GM21360 (cell line): ENCODE measurements around the gene OXCT2.
"Not testable (repeated sequence)": the region's sequence is repeated elsewhere in the genome, so short reads cannot be mapped to it uniquely, and the experiment has no call there.

Source experiments
- ATAC-seq: cut with Tn5 transposase; IDR thresholded peaks from one replicate; pipeline ENCODE4 v1.9.1; 2021; ENCODE audit warnings: mild to moderate bottlenecking, moderate library complexity; ENCODE audit not compliant: unreplicated experiment

The OXCT2 gene

DNA sequence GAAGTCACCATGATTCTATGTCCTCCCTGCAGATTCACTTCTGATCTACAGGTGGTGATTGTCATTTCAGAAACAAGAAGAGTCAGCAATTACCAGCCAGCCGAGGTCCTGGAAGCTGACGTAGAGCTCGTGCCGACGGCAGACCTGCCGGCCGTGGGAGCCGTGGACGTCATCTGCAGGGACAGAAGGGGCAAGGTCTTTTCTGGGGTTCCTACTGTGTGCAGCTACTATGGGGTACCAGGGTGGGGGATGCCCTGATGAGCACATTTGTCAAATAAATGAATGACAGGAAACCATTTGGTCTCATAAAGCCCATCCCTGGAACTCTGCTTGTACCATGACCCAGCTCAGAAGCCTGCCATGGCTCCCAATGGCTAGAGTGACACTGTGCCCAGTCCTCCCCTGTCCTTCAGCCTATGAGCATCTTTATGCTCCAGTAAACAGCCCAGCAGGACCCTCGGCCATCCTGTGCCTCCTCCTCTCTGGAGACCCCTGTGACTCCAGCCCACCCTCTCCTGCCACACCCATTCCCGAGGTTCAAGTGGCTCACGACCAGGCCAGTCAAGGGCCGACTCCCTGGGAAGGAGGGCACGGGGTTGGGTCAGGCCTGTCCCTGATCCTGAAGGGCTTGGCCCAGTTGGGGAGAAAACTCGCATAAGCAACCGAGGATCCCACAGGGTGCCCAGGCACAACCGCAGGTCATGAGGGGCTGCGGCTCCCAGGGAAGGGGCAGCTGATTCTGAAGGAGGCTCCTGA lies 7.4 kb downstream of the OXCT2 start:
- ATAC-seq = not testable (repeated sequence)

DNA sequence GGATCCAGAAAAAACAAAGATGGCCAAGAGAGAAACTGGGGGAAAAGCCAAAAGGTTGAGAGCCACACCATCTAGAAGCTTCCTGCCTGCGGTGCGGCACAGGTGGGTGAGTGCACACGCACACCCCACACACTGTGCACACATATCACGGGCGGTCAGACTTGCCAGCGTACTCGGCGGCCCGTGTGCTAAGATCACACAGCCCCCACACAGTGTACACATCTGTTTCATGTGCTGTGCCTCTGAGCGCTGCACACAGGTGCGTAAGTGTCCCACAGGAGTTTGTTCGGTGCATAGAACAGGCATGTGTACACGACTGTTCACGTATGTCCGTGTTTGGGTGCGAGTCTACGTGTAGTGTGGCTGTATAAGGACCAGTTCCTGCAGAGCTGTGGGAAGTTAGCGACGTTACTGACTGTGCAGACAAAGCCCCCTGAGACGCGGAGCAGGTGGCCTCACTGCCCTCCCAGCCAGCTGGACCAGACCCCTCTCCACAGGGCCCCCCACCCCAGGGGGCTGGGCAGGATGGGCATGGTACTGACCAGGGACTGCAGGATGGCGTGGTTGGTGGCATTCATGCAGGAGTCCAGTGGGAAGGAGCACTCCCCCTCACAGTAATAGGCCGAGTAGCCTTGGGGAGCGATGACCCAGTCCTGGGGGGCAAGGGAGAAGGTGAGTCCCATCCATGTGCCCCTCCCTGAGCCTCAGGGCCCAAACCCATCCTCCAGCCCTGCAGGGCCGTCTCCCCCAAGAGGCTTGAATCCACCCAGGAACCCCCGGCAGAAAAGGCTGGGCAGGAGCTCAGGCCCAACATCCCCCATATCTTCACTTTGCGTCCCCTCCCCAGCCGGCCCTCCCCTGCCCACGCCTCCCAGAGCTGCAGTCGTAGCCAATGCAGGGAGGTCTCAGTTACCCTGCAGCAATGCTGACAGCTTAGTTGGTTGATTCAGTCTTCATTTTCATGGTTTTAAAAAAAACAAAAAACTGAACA lies 8.3 kb downstream of the OXCT2 start:
- ATAC-seq = no peak

DNA sequence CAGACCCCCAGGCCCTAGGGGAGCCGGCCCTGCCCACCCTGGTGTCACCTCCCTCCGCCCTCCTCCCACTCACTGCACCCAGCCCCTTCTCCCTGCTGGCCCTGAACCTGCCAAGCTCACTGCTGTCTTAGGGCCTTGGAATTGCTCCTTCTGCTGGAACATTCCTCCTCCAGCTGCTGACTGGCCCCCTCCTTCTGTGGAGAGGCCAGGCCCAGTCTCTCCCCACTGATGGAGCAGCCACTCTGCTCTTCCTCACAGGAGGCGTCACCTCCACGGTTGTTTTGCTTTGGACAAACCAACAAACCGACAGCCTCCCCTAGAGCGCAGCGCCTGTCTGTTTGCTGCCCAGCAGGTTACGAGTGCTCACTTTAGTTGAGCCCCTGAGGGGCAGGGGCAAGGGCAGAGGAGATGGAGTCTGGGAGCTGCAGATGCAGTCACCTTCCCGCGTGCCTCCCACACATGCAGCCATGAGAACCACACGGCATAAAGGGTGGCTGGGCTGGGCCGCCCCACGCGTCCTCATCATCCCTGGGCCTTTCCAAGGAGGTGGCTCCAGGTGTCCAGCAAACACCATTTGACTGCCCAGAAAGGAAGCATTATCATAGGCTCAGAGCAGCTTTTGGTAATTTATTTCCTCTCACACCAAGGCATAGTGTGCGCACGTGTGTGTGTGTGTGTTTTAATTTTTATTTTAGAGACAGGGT lies 9.4 kb downstream of the OXCT2 start:
- ATAC-seq = no peak

DNA sequence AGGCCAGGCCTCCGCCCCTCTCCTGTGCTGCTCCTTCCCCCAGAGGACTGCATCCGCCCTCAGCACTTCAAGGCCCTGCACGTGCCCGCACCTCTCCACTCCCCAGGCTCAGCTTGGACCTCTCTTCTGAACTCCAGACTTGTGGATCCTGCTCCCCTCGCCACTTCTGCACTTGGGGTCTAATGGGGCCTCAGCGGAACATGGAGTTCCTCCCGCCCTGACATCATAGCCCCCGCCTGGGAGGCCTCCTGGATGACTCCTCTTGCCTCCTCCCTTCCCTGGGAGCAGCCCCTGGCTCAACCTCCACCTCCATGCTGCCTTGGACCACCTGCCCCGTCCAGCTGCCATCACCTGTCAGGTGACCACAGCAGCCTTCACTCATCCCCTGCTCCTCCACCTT lies 10.1 kb downstream of the OXCT2 start:
- no peak for ATAC-seq

DNA sequence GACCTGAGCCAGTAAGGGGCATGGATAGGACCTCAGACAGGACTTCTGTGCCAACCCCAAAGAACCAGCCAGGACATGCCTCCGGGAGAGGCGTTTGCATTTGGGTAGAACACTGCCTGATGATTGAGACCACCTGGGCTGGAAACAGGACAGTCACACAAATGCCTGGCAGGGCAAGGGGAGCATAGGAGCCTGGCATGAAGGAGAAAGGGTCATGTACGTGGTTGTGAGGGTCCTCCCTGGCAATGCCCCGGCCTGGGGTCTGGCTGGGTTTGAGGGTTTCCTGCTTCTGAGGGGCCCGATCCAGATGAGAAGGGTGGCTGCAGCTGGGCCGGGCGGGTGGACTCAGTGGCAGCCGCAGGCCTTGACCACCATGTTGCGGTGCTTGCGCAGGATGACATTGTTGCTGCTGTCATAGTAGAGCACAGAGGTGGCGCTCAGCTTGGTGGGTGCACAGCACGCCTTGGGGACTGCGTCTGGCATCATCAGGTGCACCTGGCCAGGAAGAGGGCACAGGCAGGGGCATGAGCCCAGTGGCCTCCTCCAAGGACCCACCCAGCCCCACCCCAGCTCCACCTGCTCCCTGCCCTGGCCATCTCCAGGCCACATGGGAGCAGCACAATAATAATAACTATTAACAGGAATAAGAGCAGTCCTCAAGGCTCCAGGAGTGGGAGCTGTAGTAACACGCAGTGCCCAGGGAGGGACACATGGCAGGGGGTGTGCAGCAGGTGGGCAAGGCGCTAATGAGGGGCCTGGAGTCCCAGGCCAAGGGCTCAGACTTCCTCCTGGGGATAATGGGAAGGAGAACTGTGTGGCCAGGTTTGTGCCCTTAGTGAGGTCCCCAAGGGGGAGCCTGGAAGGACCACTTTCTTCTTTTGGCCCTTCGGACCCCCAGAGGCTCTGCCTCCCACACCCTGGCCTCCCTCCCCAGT lies 10.8 kb downstream of the OXCT2 start:
- ATAC-seq = no peak

DNA sequence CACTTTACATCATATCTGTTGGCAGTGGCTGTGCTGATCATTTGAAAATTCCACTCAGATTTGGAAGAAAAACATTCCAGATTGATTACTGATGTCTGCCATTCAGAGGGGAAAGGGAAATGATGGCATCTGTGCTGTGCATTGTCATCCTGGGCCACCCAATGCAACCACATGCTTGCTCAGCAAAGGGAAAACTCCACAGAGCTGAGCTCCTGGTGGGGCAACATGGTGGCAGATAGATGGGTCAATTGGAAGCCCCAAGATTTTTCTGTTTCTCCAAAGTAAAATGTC lies 11.8 kb downstream of the OXCT2 start:
- no peak for ATAC-seq

DNA sequence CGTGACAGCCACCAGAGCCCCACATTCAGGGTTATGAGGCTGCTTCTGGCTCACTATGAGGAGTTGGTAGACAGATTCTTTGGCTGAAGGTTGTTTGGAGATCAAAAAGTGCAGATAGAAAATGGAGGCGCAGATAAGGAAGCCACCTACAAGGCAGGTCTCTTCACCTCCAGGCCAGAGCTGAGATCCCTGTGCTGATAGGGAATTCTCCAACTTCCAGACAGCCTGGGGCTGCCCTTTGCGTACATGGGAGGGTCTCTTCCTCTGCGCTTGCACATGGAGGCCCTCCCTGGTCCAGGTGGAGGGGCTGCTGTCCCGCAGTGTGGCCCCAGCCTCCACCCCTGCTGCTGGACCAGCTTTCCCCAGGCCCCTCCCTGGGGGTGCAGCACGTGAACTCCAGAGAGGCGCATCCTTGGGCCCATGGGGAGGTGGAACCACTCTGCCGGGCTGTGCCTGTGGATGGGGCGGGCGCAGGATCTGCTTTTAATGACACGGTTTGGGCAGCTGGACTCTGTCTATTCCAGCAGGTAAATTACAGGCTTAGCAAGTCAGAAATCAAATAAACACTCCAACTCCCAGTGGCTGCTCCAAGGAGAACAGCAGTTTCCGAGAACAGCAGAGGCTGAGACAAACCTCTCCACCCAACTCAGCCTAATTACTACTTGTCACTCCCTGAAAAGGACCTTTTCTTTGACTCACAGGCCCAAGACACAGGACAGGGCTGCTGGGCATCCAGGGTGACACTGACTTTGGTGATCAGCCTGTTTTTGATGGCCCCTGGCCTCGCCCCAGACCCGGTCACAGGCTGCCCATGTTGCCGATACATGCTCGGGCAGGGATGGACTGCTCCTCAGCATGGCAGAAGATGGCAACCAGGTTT lies 12.4 kb downstream of the OXCT2 start:
- ATAC-seq = no peak

DNA sequence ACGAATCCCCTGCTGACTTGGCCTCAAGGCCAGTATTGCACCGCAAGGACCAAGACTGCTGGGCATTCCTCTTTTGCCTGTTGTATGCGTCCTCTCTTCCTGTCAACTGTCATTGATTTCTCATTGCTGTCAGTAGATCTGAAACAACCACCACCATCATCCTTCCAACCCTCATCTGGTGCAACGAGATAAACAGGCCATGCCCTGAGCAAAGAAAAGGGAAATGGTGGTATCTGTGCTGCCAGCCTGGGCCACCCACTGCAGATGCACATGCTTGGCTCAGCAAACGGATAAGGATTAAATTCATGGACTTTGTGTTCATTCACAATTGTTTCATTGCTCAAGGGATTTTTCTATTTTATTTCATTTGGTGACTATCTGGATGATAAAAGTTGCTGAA lies 13.6 kb downstream of the OXCT2 start:
- ATAC-seq = no peak

DNA sequence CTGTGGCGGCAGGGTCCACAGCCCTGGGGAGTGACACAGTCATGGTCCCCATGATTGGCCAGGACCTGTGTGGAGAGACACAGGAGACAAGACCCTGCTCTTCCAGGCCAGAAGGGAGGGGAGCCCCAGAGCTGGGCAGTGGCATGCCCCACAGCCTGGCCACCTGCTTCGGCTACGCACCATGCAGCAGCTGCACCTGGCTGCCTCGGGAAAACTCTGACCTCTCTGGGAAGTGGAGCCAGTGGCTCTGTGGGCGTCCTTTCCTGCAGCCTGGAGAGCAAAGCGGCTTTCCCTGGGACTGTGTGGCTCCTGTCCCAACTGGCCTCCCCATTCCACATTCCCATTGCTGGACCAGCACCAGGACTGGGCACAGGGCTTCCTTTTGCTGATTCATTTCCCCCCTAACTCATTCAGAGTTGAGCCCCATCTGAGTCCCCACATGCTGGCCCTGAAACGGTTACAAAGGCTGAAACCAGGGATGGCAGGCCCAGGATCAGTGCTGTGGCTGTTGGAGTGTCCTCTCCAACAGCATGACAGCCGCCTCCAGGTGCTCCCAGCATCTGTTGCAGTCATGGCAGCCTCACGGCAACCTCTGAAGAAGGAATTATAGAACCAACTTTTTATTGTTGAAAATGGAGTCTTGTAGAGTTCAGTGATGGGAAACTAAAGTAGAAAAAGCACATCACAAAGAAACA lies 15.0 kb downstream of the OXCT2 start:
- ATAC-seq = no peak

DNA sequence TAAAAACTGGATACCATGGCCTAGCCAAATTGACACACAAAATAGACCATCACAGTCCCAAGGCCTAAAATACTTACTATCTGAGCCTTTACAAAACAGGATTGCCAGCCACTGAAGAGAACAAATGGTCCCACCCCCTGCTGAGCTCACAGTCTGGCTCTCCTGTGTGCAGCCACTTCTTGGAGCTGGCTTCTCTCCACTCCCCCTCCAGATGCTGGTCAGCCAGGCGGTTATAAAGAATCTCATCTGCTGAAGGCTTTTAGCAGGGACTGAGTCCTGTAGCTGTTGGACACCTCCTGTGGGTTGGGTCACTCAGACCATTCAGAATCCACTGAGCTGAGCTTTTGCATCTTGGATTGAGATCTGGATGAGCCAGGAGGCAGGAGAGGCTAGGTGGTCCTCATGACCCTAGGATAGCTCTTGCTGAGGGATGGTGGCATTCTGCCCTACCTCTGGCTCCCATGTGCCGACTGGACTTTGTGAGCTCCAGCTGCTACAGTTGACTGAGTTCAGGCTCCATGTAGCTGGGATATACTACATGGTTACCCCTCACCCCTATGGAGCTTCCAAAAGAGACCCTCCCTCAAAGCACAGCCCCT lies 16.1 kb downstream of the OXCT2 start:
- no peak for ATAC-seq

DNA sequence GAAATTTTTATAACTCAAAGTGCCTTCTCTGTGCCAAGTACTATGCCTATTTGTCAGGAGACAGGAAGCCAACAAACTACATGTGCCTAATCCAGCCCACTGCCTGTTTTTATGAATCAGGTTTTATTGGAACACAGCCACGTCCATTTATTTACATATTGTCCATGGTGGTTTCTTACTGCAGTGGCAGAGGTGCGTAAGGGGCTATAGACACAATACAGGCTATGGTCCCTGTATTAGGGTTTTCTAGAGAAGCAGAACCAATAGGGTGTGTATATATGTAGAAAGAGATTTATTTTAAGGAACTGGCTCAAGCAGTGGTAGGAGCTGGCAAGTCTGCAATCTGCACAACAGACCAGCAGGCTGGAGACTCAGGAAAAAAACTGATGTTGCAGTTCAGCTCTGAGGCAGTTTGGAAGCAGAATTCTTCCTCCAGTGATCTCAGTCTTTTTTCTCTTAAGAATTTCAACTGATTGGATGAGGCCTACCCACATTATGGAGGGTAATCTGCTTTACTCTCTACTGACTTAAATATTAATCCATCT lies 17.1 kb downstream of the OXCT2 start:
- ATAC-seq = no peak

DNA sequence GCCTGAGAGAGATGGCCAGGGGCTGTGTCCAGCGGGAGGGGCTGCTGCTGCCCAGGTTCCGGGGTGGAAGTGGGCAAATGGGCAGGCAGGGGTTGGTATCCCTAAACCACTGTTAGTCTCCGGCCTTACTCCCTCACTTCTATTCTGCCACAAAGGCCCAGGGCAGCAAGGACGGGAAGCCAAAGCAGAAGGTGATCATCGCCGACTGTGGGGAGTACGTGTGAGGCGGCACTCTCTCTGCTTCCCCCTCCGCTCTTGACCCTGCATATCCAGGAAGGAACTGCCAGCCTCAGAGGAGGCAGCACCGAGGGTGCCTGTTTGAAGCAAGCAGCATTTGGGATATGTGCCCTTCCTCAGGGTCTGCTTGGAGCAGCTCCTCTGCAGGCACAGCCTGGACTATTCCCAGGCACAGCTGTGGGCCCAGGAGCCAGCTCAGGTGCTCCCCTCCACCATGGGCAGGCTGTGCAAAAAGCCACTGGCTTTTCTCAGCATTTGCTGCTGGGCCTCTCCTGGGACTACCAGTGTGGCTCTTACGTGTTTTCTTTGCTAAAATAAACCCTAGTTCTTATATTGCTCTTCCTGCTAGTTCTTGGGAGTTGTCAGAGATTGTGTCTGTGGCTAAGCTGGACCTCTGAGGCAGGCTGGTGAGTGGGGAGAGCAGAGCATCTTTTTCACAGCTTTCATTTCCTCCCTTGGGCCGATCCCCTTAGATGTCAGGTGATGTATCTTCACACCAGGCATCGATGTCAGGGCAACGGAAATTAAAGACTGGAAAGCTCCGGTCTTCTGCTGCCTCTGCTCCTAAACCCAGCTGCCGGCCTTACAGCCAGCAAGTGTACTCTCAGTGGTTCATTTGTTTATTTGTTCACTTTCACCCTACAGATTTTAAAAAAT lies 17.8 kb downstream of the OXCT2 start:
- no peak for ATAC-seq

DNA sequence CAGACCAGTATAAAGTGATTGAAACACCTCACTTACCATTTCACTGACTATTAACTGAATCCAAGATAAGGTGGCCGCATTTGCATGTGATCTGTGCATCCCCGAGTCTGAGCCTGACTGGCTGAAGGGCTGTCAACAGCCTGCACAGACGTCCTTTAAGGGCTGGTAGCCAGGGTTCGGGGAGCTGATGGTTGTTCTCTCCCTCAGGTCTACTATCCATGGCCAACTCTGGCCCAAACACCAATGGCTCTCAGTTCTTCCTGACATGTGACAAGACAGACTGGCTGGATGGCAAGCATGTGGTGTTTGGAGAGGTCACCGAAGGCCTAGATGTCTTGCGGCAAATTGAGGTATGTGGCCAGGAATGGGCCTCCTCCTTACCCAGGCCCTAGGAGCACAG lies 18.4 kb downstream of the OXCT2 start:
- no peak for ATAC-seq

DNA sequence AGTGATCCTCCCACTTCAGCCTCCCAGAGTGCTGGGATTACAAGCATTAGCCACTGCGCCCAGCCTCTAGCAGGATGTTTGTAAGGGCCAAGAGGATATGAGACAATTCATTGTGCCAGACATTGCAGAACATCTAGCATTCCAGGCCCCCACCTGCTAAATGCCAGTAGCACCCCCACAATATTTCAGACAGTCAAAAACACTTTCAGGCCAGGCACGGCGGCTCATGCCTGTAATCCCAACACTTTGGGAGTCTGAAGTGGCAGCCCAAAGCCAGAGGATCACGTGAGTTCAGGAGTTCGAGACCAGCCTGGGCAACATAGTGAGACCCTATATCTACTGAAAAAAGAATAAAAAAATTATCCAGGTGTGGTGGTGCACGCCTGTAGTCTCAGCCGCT lies 19.6 kb downstream of the OXCT2 start:
- no peak for ATAC-seq

DNA sequence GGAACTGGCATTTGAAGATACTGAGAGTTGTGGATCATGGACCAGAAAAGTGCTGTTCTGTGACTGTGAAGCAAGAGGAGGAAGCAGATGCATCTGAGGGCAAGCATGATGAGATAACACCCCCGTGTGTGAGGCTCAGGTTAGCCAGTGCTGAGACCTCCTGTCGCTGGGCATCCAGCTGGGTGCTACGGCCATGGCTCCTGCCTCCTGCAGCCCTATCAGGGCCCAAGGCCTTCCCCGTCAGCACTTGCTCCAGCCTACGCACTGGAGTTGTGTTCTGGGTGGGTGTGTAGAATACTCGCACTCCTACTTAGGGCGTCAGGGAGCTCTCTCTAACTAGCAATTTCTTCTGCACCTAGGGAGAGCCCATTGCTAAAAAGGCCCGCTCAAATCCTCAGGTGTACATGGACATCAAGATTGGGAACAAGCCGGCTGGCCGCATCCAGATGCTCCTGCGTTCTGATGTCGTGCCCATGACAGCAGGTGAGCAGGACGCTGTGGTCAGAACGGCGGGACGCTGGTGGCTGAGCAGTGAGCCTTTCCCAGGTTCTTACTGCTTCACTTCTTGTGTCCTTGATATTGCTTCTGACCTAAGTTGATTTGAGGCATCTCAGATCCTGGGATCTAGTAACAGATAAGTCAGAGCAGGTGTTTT lies 26.0 kb downstream of the OXCT2 start:
- no peak for ATAC-seq

DNA sequence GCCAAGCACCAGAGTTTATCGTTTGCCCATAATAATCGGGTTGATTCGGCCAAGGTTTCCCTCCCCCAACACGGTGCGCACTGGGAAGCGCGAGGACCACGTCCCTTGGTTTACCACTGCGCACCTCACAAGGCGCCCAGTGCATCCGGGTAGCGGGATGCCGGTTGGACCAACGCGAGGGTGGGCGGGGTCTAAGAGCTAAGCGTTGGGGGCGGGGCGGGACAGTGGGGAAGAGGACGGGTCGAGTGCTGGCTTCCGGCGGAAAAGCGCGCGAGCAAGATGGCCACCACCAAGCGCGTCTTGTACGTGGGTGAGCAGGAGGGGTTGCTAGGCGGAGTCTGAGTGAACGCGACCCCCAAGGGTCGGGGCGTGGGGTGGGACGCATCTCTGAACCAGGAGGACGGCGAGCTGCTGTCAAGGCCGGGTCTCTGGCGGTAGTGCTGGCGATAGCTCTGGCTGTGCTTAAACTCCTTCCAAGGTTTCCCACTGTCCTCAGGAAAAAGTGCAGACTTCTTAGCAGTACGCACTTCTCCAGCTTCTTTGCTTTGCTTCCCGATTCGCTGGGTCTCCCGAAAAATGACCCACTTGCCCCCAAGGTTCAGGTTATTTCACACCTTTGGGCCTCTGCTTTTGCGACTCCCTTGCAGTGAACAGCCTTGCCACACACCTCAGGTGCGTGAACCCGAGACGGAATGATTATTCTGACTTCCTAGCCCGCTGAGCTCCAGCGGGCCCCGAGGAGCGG lies 32.4 kb downstream of the OXCT2 start, which contains the start of gene PPIE:
TSS of gene PPIE (plus strand) at position 261 of the 745 bp plus-strand sequence. CDS start at position 280, 19 bp downstream.
- peak; percentile 75 for ATAC-seq
